ENCODE measurements around the gene VDAC1. TPM values are rescaled to one million over a fixed set of nuclear protein-coding genes. Genes with fewer than 3 reads are reported as not detected.
"Not testable (repeated sequence)": the region's sequence is repeated elsewhere in the genome, so short reads cannot be mapped to it uniquely, and the experiment has no call there.

Gene VDAC1
- total RNA-seq, 1 donor from 2014 or later, result 207 TPM

DNA sequence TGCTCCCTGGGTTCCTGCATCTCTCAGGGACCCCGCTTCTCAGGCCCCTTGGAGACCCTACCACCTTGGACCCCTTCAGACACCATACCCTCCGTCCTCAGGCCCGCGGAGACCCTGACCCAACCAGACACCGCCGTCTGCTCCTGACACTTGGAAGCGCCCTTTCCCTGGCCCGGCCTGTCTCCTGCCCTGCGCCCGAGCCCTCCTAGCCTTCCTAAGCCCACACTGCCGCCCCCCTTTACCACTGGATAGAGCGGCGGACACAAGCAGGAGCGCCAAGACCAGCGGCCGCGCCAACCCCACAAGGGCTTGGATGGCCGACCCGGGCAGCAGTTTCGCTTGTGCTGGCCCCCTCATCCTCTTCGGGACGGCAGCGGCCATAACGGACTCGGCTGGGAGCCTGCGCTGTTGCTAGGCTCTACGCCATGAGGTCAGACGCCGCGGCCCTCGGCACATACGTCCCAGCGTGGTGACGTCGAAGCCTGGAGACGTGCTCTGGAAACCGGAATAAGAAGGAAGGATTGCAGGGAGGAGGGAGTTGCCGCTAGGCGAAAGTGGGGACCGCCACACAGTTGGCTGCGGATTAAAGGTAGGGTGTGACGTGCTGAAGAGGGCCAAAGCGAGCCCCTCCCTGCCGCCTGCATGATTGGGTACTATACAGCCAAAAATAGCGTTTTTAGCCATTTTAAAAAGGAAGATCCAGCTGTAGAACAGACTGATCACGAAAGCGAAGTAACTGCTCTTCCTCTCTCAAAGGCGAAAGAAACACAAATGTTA is 36.4 kb downstream of the VDAC1 start, which contains the start of gene C5orf15:
Gene C5orf15 (minus strand): TSS at position 422 of the 777 bp plus-strand sequence. CDS start 41 bp downstream, at position 381.
- DNase-seq (ENCODE audit: low spot score), result peak; percentile 99

DNA sequence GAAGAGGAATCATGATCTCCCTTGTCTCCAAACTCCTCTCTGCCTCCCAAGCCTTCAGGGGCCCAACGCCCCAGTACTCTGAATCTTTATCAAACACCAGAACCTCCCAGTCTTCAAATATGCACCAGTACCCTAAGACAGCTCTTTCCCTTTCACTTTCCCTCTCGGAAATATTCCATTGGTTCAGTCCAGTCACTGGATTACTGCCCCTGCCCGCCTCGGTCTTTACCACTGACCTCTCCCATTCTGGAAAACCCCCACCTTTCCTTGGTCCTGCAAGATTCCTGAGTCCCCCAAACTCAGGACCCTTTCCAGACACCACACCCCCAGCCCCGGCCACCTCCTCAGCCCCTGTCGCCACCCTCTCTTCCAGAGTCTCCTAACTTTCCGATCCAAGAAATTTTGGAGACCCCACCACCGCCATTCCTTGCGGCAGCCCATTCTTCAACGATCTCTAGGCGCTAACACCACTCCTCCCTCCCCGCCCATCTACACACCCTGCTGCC is 37.0 kb downstream of the VDAC1 start:
- DNase-seq (ENCODE audit: low spot score), result no peak

GRCh38 chr5:133967124-133967523 is 37.7 kb downstream of the VDAC1 start:
- DNase-seq (ENCODE audit: low spot score), result no peak

GRCh38 chr5:133966090-133966489 is 38.7 kb downstream of the VDAC1 start:
- DNase-seq (ENCODE audit: low spot score), result no peak

DNA sequence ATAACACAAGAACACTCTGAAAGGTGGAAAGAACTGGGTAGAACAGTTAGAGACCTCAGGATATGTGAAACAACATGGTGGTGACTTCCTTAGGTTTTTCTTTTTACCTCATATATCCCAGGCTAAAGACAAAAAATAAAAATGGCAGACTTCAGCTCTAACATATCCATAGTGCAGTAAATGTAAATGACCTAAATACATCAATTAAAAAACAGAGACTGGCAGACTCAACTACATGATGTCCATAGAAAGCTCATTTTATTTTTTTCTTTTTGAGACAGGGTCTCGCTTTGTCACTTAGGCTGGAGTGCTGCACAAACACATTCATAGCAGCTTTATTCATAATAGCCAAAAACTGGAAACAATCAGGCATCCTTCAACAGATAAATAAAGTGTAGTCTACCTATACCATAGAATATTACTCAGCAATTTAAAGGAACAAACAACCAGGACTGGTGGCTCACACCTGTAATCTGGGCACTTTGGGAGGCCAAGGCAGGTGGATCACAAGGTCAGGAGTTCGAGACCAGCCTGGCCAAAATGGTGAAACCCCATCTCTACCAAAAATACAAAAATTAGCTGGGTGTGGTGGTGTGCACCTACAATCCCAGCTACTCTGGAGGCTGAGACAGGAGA is 41.2 kb downstream of the VDAC1 start:
- no peak for DNase-seq (ENCODE audit: low spot score)

- no peak for DNase-seq (ENCODE audit: low spot score)
Measured at GRCh38 chr5:133962801-133963476, 41.8 kb downstream of the VDAC1 start.

GRCh38 chr5:133962131-133962530 is 42.6 kb downstream of the VDAC1 start:
- peak; percentile 38 for DNase-seq (ENCODE audit: low spot score)

DNA sequence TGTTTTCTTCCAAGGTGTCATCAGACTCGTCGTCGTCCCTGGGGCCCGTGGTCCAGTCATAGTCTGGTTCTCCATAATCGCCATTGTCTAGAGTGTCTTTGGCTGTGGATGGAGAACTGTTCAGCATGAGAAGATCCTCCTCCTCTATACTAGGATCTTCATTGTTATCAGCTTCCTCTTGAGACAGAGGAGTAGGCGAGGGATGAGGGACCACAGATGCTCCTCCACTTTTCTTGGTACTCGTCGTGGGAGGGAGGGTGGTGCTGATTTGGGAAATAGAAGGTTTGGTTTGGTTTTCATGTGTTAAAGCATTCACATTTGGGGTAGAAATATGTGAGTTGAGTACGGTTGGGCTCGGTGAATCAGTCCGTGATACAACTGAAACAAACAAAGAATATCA is 45.1 kb downstream of the VDAC1 start:
- no peak for DNase-seq (ENCODE audit: low spot score)

- no peak for DNase-seq (ENCODE audit: low spot score)
Measured at GRCh38 chr5:133957591-133957990, 47.2 kb downstream of the VDAC1 start.

- no peak for DNase-seq (ENCODE audit: low spot score)
Measured at GRCh38 chr5:133957080-133957479, 47.7 kb downstream of the VDAC1 start.

- DNase-seq (ENCODE audit: low spot score), result not testable (repeated sequence)
Measured at GRCh38 chr5:133956196-133956595, 48.6 kb downstream of the VDAC1 start.

GRCh38 chr5:133953568-133954145 is 51.1 kb downstream of the VDAC1 start:
- no peak for DNase-seq (ENCODE audit: low spot score)

- DNase-seq (ENCODE audit: low spot score), result peak; percentile 83
Measured at GRCh38 chr5:133952729-133953567, 51.8 kb downstream of the VDAC1 start.

- DNase-seq (ENCODE audit: low spot score), result peak; percentile 91
Measured at GRCh38 chr5:133950821-133951612, 53.8 kb downstream of the VDAC1 start.

DNA sequence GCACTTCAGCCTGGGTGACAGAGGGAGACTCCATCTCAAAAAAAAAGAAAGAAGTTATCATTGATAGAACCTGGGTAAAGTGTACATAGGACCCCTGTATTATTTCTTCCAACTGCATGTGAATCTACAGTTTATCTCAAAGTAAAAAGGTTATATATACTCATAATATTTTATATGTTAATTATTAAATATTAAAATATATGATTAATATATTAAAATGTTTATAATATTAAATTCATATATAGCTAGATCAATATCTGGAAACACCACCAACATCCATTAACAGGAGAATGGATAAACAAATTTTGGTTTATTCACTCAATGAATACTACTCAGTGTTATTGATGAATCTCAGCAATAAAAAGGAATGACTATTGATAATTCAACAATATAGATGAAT is 56.1 kb downstream of the VDAC1 start:
- no peak for DNase-seq (ENCODE audit: low spot score)

DNA sequence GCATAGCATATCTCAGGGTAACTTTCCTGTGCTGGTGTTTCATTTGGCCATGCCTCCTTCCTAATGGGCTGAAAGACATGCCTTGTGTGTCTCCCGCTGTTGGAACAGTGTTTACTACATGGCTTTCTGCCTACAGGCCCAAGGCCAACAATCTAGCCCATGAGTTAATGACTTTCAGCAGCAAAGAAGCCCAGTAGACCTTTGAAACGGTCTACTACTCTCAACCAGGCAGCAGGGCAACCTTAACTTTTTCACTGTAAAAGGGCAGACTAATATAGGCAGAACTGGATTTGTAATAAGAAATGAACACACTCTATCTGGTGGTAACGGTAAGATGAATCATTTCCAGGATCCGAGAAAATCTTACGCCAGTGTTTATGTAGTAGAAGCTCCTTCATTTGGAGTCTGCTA is 57.3 kb downstream of the VDAC1 start:
- no peak for DNase-seq (ENCODE audit: low spot score)

- no peak for DNase-seq (ENCODE audit: low spot score)
Measured at GRCh38 chr5:133945568-133945967, 59.2 kb downstream of the VDAC1 start.

DNA sequence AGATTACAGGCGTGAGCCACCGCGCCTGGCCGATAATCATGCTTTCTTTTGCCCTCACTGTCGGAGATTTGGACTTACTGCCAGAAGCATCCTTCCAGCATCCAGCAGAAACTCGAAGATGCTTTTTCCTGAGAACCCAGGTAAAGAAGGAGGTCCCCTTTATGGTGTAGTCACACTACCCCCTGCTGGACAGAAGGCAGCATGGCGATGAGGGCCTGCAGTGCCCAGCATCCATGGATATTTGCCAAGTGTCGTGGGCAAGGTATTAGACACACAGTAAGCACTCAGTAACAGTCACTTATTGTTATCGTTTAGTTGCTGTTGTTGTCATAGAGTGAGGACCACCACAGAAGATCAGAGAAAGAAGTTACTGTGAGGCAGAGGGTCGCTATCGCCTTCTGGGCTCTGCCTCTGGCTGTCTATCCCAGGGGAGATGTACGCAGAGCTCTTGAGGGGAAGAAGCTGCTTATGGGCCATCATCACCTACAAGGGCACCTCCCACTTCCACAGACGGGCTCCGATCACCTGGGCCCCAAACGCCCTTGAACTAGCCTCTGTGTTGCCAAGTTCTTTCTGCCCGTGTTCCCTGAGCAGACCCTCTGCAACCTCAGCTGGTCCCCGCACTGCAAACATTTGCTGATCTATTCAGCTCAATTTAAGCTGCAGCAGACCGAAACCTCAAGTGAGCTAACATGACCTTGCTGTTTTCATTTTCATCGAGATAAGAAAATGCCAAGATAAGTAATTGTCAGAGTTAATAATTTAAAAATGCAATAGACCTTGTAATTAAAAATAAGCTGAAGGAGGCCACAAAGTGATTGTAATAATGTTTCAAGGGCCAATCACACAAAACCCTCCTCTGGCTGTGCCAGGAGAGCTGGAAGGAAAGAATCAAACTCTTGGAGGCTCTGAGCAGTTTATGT is 60.3 kb downstream of the VDAC1 start:
- DNase-seq (ENCODE audit: low spot score), result peak; percentile 48

DNA sequence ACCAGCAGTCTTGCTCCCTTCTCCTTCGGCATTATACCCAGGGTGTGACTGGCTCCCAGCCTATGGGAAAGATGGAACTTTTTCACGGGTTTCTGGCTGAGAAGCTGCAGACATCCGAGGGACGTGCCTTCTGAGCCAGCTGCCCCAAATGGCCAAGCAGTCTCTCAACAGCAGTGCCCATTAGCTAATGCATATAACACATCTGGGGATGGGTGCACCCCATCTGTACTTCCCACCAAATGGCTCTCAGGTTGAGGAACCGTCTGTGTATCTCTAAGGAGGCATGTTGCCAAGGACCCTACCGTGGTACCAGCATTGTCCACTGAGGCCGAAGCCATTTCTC is 61.3 kb downstream of the VDAC1 start:
- DNase-seq (ENCODE audit: low spot score), result no peak

Data from umbilical cord (tissue), 2 donors.